C4-2B (cell line): ENCODE measurements around the gene WNT6.

Experiments
- CTCF ChIP-seq: fragments of 450-650 bp; conservative IDR thresholded peaks from 2 replicates; pipeline ENCODE4 v1.5.1; 2017; ENCODE audit warnings: mild to moderate bottlenecking
- ZFX ChIP-seq: fragments of 450-650 bp; IDR thresholded peaks from 2 replicates; pipeline ENCODE4 v1.6.1; 2017

- TF ChIP-seq CTCF (no peak), ZFX (no peak)
These were observed 4.7 kb upstream of the WNT6 start for GRCh38 chr2:218854860-218855259.
